HepG2 (cell line): ENCODE results near the gene ZNF8. TPM values are rescaled to one million over a fixed set of nuclear protein-coding genes. Genes with fewer than 3 reads are reported as not detected.
A peak's percentile ranks its signal among the peaks of the same experiment; 100 is the strongest.

Experiments used
- GPN1 ChIP-seq: sonication (generic); formaldehyde crosslinking; IDR thresholded peaks from 2 replicates; pipeline ENCODE4 v1.5.1; 2020; ENCODE audit warnings: missing genetic modification reagents, borderline replicate concordance
- HCFC1 ChIP-seq: fragments of 150-350 bp; IDR thresholded peaks from 2 replicates; pipeline ENCODE4 v1.6.1; 2014; ENCODE audit warnings: low read depth, low read length
- MTA1 ChIP-seq: sonication (generic); formaldehyde crosslinking; IDR thresholded peaks from 2 replicates; pipeline ENCODE4 v1.4.0; 2020; ENCODE audit warnings: missing genetic modification reagents, mild to moderate bottlenecking, borderline replicate concordance
- NFIB ChIP-seq: sonication (generic); formaldehyde crosslinking; IDR thresholded peaks from 2 replicates; pipeline ENCODE4 v1.9.0; 2021; ENCODE audit warnings: missing genetic modification reagents, mild to moderate bottlenecking, borderline replicate concordance
- PHF21A ChIP-seq: sonication (generic); formaldehyde crosslinking; IDR thresholded peaks from 2 replicates; pipeline ENCODE4 v1.5.0; 2020; ENCODE audit warnings: mild to moderate bottlenecking, missing genetic modification reagents
- PITX1 ChIP-seq: sonication (generic); formaldehyde crosslinking; IDR thresholded peaks from 2 replicates; pipeline ENCODE4 v1.5.1; 2020; ENCODE audit warnings: mild to moderate bottlenecking, missing genetic modification reagents
- RFX1 ChIP-seq: fragments of 450-650 bp; IDR thresholded peaks from 2 replicates; pipeline ENCODE4 v1.6.1; 2017
- SP140L ChIP-seq: sonication (generic); formaldehyde crosslinking; IDR thresholded peaks from 2 replicates; pipeline ENCODE4 v1.4.0; 2020; ENCODE audit warnings: missing genetic modification reagents, borderline replicate concordance
- TMF1 ChIP-seq: sonication (generic); formaldehyde crosslinking; IDR thresholded peaks from 2 replicates; pipeline ENCODE4 v1.8.1; 2022; ENCODE audit warnings: low read depth, missing genetic modification reagents
- ZFP36L1 ChIP-seq: sonication (generic); formaldehyde crosslinking; IDR thresholded peaks from 2 replicates; pipeline ENCODE4 v1.8.0; 2022; ENCODE audit warnings: mild to moderate bottlenecking, missing genetic modification reagents, moderate library complexity
- ZNF225 ChIP-seq: sonication (generic); formaldehyde crosslinking; IDR thresholded peaks from 2 replicates; pipeline ENCODE4 v1.4.0; 2020; ENCODE audit warnings: mild to moderate bottlenecking, missing genetic modification reagents
- ZNF24 ChIP-seq: fragments of 450-650 bp; IDR thresholded peaks from 2 replicates; pipeline ENCODE4 v1.6.1; 2017; ENCODE audit warnings: antibody characterized with exemption, mild to moderate bottlenecking
- ZNF251 ChIP-seq: sonication (generic); formaldehyde crosslinking; IDR thresholded peaks from 2 replicates; pipeline ENCODE4 v1.9.0; 2021; ENCODE audit warnings: mild to moderate bottlenecking, missing genetic modification reagents
- ZNF558 ChIP-seq: sonication (generic); formaldehyde crosslinking; IDR thresholded peaks from 2 replicates; pipeline ENCODE4 v1.9.0; 2022; ENCODE audit warnings: mild to moderate bottlenecking, missing genetic modification reagents, borderline replicate concordance
- ZNF768 ChIP-seq: sonication (generic); formaldehyde crosslinking; IDR thresholded peaks from 2 replicates; pipeline ENCODE4 v1.4.0; 2020; ENCODE audit warnings: missing genetic modification reagents
- ZNF775 ChIP-seq: sonication (generic); formaldehyde crosslinking; IDR thresholded peaks from 2 replicates; pipeline ENCODE4 v1.4.0; 2020; ENCODE audit warnings: missing genetic modification reagents, mild to moderate bottlenecking, moderate library complexity, borderline replicate concordance
- polyA plus RNA-seq, 8 experiments: library from polyadenylated mRNA; depleted of rRNA in 3 of 8; stranded (reverse) in 7 of 8; unstranded in 1 of 8; fragments of >200 nt; fragmentation: Illumina TruSeq in 4 of 8; extraction: Trizol in 4 of 8; gene quantifications; 2 replicates each; pipeline versions ENCODE4 v1.2.1 to v1.2.3, GENCODE V29; 2011 to 2016; ENCODE audit warnings: low read depth in 4 of 8, missing spikeins in 1 of 8, mixed read lengths in 1 of 8; ENCODE audit not compliant: insufficient read depth in 1 of 8
- total RNA-seq, 5 experiments: library from RNA; depleted of rRNA; stranded (reverse); fragments of >200 nt; fragmentation: Illumina TruSeq; extraction: Trizol; gene quantifications; 2 replicates each; pipeline ENCODE4 v1.2.3, GENCODE V29; 2016; ENCODE audit warnings: low read depth in 1 of 5
- TF ChIP-seq, protein P1 (sequence below): sonication (generic); formaldehyde crosslinking; IDR thresholded peaks from 2 replicates; pipeline ENCODE4 v1.8.0; 2022; ENCODE audit warnings: low read depth, missing genetic modification reagents
- TF ChIP-seq, protein P2 (sequence below): sonication (generic); formaldehyde crosslinking; conservative IDR thresholded peaks from 2 replicates; pipeline ENCODE4 v1.4.0; 2020; ENCODE audit warnings: missing genetic modification reagents
- TF ChIP-seq, protein P3 (sequence below): IDR thresholded peaks from 2 replicates; pipeline ENCODE4 v1.6.1; 2016; ENCODE audit warnings: missing compliant biosample characterization, missing genetic modification reagents, borderline replicate concordance
- TF ChIP-seq, protein P4 (sequence below), 2 experiments: sonication (generic) in 1 of 2; formaldehyde crosslinking in 1 of 2; IDR thresholded peaks; 2 replicates each; pipeline versions ENCODE4 v1.4.0 to v1.6.1; 2018 to 2020; ENCODE audit warnings: missing genetic modification reagents in 2 of 2, borderline replicate concordance in 1 of 2, low read depth in 1 of 2, mild to moderate bottlenecking in 1 of 2, missing biosample characterization in 1 of 2
- TF ChIP-seq, protein P5 (sequence below): IDR thresholded peaks from 2 replicates; pipeline ENCODE4 v1.6.1; 2018; ENCODE audit warnings: missing genetic modification reagents, mild to moderate bottlenecking, missing compliant biosample characterization

Gene ZNF8
- total and polyA plus RNA-seq, 2 of the 13 experiments (the other 11 are each of a cell fraction or from before 2014, with no cell fraction given): 3.1 to 3.3 TPM

DNA sequence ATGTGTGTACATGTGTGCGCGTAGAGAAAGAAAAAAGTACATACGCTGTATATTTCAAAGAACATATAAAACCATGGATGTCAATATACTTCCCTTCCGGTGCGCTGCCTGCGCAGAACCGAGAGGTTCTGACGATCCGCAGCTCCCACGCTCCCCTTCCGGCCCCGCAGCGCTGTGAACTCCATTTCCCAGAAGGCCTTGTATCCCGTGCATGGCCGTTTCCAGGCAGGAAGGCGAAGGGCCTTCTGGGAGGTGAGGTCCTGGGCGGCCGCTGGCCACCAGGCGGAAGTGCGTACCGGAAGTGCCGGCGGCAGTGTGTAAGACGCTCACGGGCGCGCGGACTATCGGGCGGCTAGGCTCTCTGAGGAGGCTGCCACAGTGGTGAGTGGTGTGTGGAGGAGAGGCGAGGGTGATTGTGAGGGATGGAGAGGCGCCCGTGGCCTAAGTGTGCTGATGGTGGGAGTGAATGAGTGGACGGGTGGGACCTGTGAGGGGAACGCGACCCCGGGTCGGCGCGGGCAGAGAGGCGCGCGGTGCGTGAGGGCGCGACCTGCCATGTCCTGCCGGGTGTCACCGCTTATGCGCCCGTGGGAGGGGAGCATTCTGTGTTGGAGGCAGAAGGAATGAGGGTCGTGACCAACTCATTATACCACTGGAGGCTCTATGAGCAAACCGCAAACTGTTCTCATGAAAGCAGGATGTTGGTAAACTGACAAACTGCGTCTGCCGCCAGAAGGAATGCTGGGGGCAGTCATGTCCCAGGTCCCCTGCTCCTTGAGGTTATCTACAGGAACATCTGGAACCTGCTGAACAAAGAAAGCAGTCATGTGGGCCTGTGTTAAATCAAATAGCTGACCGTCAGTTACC lies 26.5 kb downstream of the ZNF8 start, which contains the start of gene ERVK3-1 (continued):
- TF ChIP-seq ZNF225 (CRISPR knock-in tag) (peak; percentile 76; the same call in 1 of the 2 replicates), ZFP36L1 (no peak), TMF1 (CRISPR knock-in tag) (peak; percentile 59; the same call in 1 of the 2 replicates), PHF21A (CRISPR knock-in tag) (no peak), NFIB (no peak), ZNF251 (0 out of 2 replicates have a peak, but pooled peaks have one; percentile 27), ZNF775 (no peak), MTA1 (peak; percentile 60), HCFC1 (peak; percentile 99), GPN1 (no peak), ZNF768 (CRISPR knock-in tag) (peak; percentile 69; the same call in 1 of the 2 replicates), RFX1 (no peak), SP140L (CRISPR knock-in tag) (peak; percentile 33; the same call in 1 of the 2 replicates), ZNF24 (no peak), PITX1 (CRISPR knock-in tag) (peak; percentile 63; the same call in 1 of the 2 replicates), ZNF558 (0 out of 2 replicates have a peak, but pooled peaks have one; percentile 13)
- TF ChIP-seq, protein P1, sequence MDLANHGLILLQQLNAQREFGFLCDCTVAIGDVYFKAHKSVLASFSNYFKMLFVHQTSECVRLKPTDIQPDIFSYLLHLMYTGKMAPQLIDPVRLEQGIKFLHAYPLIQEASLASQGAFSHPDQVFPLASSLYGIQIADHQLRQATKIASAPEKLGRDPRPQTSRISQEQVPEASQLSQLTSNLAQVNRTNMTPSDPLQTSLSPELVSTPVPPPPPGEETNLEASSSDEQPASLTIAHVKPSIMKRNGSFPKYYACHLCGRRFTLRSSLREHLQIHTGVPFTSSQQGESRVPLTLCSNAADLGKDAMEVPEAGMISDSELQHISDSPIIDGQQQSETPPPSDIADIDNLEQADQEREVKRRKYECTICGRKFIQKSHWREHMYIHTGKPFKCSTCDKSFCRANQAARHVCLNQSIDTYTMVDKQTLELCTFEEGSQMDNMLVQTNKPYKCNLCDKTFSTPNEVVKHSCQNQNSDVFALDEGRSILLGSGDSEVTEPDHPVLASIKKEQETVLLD (CRISPR knock-in tag): no peak
- TF ChIP-seq, protein P2, sequence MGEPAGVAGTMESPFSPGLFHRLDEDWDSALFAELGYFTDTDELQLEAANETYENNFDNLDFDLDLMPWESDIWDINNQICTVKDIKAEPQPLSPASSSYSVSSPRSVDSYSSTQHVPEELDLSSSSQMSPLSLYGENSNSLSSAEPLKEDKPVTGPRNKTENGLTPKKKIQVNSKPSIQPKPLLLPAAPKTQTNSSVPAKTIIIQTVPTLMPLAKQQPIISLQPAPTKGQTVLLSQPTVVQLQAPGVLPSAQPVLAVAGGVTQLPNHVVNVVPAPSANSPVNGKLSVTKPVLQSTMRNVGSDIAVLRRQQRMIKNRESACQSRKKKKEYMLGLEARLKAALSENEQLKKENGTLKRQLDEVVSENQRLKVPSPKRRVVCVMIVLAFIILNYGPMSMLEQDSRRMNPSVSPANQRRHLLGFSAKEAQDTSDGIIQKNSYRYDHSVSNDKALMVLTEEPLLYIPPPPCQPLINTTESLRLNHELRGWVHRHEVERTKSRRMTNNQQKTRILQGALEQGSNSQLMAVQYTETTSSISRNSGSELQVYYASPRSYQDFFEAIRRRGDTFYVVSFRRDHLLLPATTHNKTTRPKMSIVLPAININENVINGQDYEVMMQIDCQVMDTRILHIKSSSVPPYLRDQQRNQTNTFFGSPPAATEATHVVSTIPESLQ (CRISPR knock-in tag): no peak
- TF ChIP-seq, protein P3, sequence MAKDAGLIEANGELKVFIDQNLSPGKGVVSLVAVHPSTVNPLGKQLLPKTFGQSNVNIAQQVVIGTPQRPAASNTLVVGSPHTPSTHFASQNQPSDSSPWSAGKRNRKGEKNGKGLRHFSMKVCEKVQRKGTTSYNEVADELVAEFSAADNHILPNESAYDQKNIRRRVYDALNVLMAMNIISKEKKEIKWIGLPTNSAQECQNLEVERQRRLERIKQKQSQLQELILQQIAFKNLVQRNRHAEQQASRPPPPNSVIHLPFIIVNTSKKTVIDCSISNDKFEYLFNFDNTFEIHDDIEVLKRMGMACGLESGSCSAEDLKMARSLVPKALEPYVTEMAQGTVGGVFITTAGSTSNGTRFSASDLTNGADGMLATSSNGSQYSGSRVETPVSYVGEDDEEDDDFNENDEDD (CRISPR knock-in tag): peak; percentile 65
- TF ChIP-seq, protein P4, sequence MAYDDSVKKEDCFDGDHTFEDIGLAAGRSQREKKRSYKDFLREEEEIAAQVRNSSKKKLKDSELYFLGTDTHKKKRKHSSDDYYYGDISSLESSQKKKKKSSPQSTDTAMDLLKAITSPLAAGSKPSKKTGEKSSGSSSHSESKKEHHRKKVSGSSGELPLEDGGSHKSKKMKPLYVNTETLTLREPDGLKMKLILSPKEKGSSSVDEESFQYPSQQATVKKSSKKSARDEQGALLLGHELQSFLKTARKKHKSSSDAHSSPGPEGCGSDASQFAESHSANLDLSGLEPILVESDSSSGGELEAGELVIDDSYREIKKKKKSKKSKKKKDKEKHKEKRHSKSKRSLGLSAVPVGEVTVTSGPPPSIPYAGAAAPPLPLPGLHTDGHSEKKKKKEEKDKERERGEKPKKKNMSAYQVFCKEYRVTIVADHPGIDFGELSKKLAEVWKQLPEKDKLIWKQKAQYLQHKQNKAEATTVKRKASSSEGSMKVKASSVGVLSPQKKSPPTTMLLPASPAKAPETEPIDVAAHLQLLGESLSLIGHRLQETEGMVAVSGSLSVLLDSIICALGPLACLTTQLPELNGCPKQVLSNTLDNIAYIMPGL (CRISPR knock-in tag; IDR thresholded peaks at IDR 0.05; ENCODE audit: borderline replicate concordance in 1 of 2, low read depth in 1 of 2): peak; percentile 48 to 55; a peak in 3 of 4 replicates
- TF ChIP-seq, protein P5, sequence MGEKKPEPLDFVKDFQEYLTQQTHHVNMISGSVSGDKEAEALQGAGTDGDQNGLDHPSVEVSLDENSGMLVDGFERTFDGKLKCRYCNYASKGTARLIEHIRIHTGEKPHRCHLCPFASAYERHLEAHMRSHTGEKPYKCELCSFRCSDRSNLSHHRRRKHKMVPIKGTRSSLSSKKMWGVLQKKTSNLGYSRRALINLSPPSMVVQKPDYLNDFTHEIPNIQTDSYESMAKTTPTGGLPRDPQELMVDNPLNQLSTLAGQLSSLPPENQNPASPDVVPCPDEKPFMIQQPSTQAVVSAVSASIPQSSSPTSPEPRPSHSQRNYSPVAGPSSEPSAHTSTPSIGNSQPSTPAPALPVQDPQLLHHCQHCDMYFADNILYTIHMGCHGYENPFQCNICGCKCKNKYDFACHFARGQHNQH (CRISPR knock-in tag): peak; percentile 91; the same call in 1 of the 2 replicates
